ENCODE data around the gene NR3C2.

DNA sequence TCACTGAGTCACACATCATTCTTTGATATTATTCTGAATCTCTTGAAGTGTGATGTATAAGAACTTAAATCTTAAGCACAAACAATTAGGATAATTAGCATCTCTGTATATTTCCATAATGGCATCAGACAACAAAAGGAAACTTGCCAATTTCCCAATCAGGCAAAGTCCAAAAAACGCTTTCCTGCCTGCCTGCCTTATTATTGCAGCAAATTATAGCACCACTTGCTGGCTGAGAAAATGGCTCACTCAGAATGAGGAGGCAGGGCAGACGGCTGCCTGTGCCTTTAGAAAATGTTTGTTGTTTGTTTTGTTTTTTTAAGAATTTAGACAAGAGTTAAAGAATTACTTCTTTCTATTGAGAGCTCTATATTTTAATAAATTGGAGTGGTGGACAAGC lies 27.7 kb upstream of the NR3C2 start:
- TF ChIP-seq, protein P1, sequence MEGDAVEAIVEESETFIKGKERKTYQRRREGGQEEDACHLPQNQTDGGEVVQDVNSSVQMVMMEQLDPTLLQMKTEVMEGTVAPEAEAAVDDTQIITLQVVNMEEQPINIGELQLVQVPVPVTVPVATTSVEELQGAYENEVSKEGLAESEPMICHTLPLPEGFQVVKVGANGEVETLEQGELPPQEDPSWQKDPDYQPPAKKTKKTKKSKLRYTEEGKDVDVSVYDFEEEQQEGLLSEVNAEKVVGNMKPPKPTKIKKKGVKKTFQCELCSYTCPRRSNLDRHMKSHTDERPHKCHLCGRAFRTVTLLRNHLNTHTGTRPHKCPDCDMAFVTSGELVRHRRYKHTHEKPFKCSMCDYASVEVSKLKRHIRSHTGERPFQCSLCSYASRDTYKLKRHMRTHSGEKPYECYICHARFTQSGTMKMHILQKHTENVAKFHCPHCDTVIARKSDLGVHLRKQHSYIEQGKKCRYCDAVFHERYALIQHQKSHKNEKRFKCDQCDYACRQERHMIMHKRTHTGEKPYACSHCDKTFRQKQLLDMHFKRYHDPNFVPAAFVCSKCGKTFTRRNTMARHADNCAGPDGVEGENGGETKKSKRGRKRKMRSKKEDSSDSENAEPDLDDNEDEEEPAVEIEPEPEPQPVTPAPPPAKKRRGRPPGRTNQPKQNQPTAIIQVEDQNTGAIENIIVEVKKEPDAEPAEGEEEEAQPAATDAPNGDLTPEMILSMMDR (conservative IDR thresholded peaks at IDR 0.05; ENCODE audit: low read length): no peak
- TF ChIP-seq EZH2phosphoT487 (IDR thresholded peaks at IDR 0.05; ENCODE audit: borderline replicate concordance, low read depth, low read length): no peak

All from OCI-LY7 (cell line).